ENCODE measurements around the gene EDIL3.

GRCh38 chr5:84304599-84304998 lies 80.1 kb downstream of the EDIL3 start:
- no peak for TF ChIP-seq CTCF (IDR thresholded peaks at IDR 0.05; ENCODE audit: low read depth, low read length)
- TF ChIP-seq EZH2phosphoT487 (IDR thresholded peaks at IDR 0.05; ENCODE audit: low read depth), result no peak
